KOPT-K1 (cell line): Measurements from ENCODE around the gene KDM5D.

Experiments
- H3K27ac ChIP-seq: fragments of 200-600 bp; sonication (generic); 2 replicates; pipeline ENCODE4 v1.5.1; 2016; ENCODE audit warnings: antibody characterized with exemption, mild to moderate bottlenecking, low read depth, low read length; ENCODE audit not compliant: poor library complexity, severe bottlenecking
- H3K36me3 ChIP-seq: fragments of 200-600 bp; sonication (generic); 2 replicates; pipeline ENCODE4 v1.5.1; 2017; ENCODE audit warnings: antibody characterized with exemption, mild to moderate bottlenecking, low read length, moderate library complexity; ENCODE audit not compliant: insufficient read depth
- H3K9me3 ChIP-seq: fragments of 200-600 bp; sonication (generic); 2 replicates; pipeline ENCODE4 v1.5.1; 2017; ENCODE audit warnings: antibody characterized with exemption, low read length, mild to moderate bottlenecking; ENCODE audit not compliant: insufficient read depth, poor library complexity, severe bottlenecking

KDM5D gene

GRCh38 chrY:19744381-19745378 lies at the start of gene KDM5D:
Gene KDM5D, minus strand, starts transcription at chrY:19744726. Its CDS starts 192 bp downstream, at chrY:19744534.
- H3K9me3 ChIP-seq = peaks cover 8% of the 10 kb centered on the region
- peak within 1 kb of the TSS; percentile 79 for H3K27ac ChIP-seq
- peaks cover 35% of the 10 kb centered on the region for H3K36me3 ChIP-seq

- H3K27ac ChIP-seq = no peak overlapping the region
- no peaks in the 10 kb centered on the region for H3K9me3 ChIP-seq
- H3K36me3 ChIP-seq = no peaks in the 10 kb centered on the region
Observed at GRCh38 chrY:19768375-19768774, 23.8 kb upstream of the KDM5D start.

- Histone ChIP-seq H3K27ac (peak overlapping the region; percentile 79), H3K9me3 (no peaks in the 10 kb centered on the region), H3K36me3 (peaks cover 48% of the 10 kb centered on the region)
Observed at GRCh38 chrY:19743331-19743730, 1.2 kb downstream of the KDM5D start.

GRCh38 chrY:19742153-19742552 lies 2.4 kb downstream of the KDM5D start:
- no peaks in the 10 kb centered on the region for H3K9me3 ChIP-seq
- peaks cover 58% of the 10 kb centered on the region for H3K36me3 ChIP-seq
- H3K27ac ChIP-seq = no peak overlapping the region

GRCh38 chrY:19734425-19734824 lies 10.1 kb downstream of the KDM5D start:
- H3K36me3 ChIP-seq = peaks cover 96% of the 10 kb centered on the region
- no peaks in the 10 kb centered on the region for H3K9me3 ChIP-seq
- H3K27ac ChIP-seq = no peak overlapping the region

GRCh38 chrY:19717950-19718349 lies 26.6 kb downstream of the KDM5D start:
- Histone ChIP-seq H3K27ac (no peak overlapping the region), H3K36me3 (peaks cover 100% of the 10 kb centered on the region), H3K9me3 (peaks cover 25% of the 10 kb centered on the region)

- no peak overlapping the region for H3K27ac ChIP-seq
- peaks cover 100% of the 10 kb centered on the region for H3K36me3 ChIP-seq
- H3K9me3 ChIP-seq = peaks cover 22% of the 10 kb centered on the region
Observed at GRCh38 chrY:19717146-19717545, 27.4 kb downstream of the KDM5D start.

GRCh38 chrY:19715226-19715625 lies 29.3 kb downstream of the KDM5D start:
- Histone ChIP-seq H3K9me3 (peaks cover 22% of the 10 kb centered on the region), H3K36me3 (peaks cover 100% of the 10 kb centered on the region), H3K27ac (no peak overlapping the region)

- Histone ChIP-seq H3K9me3 (peaks cover 22% of the 10 kb centered on the region), H3K36me3 (peaks cover 100% of the 10 kb centered on the region), H3K27ac (no peak overlapping the region)
Observed at GRCh38 chrY:19713430-19713829, 31.1 kb downstream of the KDM5D start.

GRCh38 chrY:19706273-19706672 lies 38.3 kb downstream of the KDM5D start:
- no peak overlapping the region for H3K27ac ChIP-seq
- peaks cover 100% of the 10 kb centered on the region for H3K36me3 ChIP-seq
- no peaks in the 10 kb centered on the region for H3K9me3 ChIP-seq

- peaks cover 36% of the 10 kb centered on the region for H3K9me3 ChIP-seq
- H3K27ac ChIP-seq = no peak overlapping the region
- peaks cover 93% of the 10 kb centered on the region for H3K36me3 ChIP-seq
Observed at GRCh38 chrY:19698495-19698894, 46.0 kb downstream of the KDM5D start.

- H3K27ac ChIP-seq = no peak overlapping the region
- peaks cover 8% of the 10 kb centered on the region for H3K9me3 ChIP-seq
- no peaks in the 10 kb centered on the region for H3K36me3 ChIP-seq
Observed at GRCh38 chrY:19680821-19681220, 63.7 kb downstream of the KDM5D start.
